MM.1S (cell line): ENCODE data around the gene CFAP46.
"Not testable (repeated sequence)": the region's sequence is repeated elsewhere in the genome, so short reads cannot be mapped to it uniquely, and the experiment has no call there.

ENCODE experiments used
- DNase-seq: peaks from one replicate; pipeline ENCODE4 v3.0.0-alpha.2; 2015
- H2AFZ ChIP-seq: fragments of 300-600 bp; sonication (generic); 2 replicates; pipeline ENCODE4 v1.6.0; 2016; ENCODE audit warnings: antibody characterized with exemption, low read length
- H3F3A ChIP-seq: fragments of 300-600 bp; sonication (generic); 2 replicates; pipeline ENCODE4 v1.6.1; 2016; ENCODE audit warnings: mild to moderate bottlenecking, antibody characterized with exemption, low read length, moderate library complexity, mixed read lengths; ENCODE audit not compliant: insufficient read depth
- H3K27ac ChIP-seq: fragments of 300-600 bp; sonication (generic); 2 replicates; pipeline ENCODE4 v1.5.1; 2016; ENCODE audit warnings: mild to moderate bottlenecking, low read length
- H3K27me3 ChIP-seq: fragments of 300-600 bp; sonication (generic); replicated peaks from 2 replicates; pipeline ENCODE4 v1.6.0; 2016; ENCODE audit warnings: low read length; ENCODE audit not compliant: insufficient read depth
- H3K36me3 ChIP-seq: fragments of 300-600 bp; sonication (generic); replicated peaks from 2 replicates; pipeline ENCODE4 v1.6.1; 2016; ENCODE audit warnings: mild to moderate bottlenecking, low read length, mixed read lengths; ENCODE audit not compliant: insufficient read depth
- H3K4me1 ChIP-seq: fragments of 300-600 bp; sonication (generic); 2 replicates; pipeline ENCODE4 v1.6.1; 2016; ENCODE audit warnings: low read length, mixed read lengths
- H3K4me2 ChIP-seq: fragments of 300-600 bp; sonication (generic); 2 replicates; pipeline ENCODE4 v1.6.0; 2016; ENCODE audit warnings: low read depth, low read length
- H3K4me3 ChIP-seq: fragments of 300-600 bp; sonication (generic); 2 replicates; pipeline ENCODE4 v1.5.1; 2016; ENCODE audit warnings: low read length, mixed read lengths
- H3K79me2 ChIP-seq: fragments of 300-600 bp; sonication (generic); 2 replicates; pipeline ENCODE4 v1.6.1; 2016; ENCODE audit warnings: mixed run types, low read length, mixed read lengths
- H3K9ac ChIP-seq: fragments of 300-600 bp; sonication (generic); 2 replicates; pipeline ENCODE4 v1.6.1; 2016; ENCODE audit warnings: low read length, mixed read lengths
- H3K9me2 ChIP-seq: fragments of 300-600 bp; sonication (generic); replicated peaks from 2 replicates; pipeline ENCODE4 v1.6.1; 2016; ENCODE audit warnings: mild to moderate bottlenecking, low read length, mixed read lengths; ENCODE audit not compliant: insufficient read depth
- H3K9me3 ChIP-seq: fragments of 300-600 bp; sonication (generic); replicated peaks from 2 replicates; pipeline ENCODE4 v1.6.1; 2016; ENCODE audit warnings: mild to moderate bottlenecking, low read length, mixed read lengths; ENCODE audit not compliant: insufficient read depth
- H4K20me1 ChIP-seq: fragments of 300-600 bp; sonication (generic); 2 replicates; pipeline ENCODE4 v1.6.1; 2016; ENCODE audit warnings: mild to moderate bottlenecking, low read length, moderate library complexity, mixed read lengths; ENCODE audit not compliant: insufficient read depth
- EZH2 ChIP-seq: fragments of 300-600 bp; sonication (generic); optimal IDR thresholded peaks from 2 replicates; pipeline ENCODE3; 2017; ENCODE audit warnings: low read depth, mild to moderate bottlenecking, antibody characterized with exemption, low read length, mixed read lengths
- EZH2phosphoT487 ChIP-seq: fragments of 300-600 bp; sonication (generic); IDR thresholded peaks from 2 replicates; pipeline ENCODE4 v1.6.1; 2018; ENCODE audit warnings: antibody characterized with exemption, low read length
- TF ChIP-seq, protein P1 (sequence below): fragments of 300-600 bp; sonication (generic); IDR thresholded peaks from 2 replicates; pipeline ENCODE4 v1.5.1; 2016; ENCODE audit warnings: antibody characterized with exemption, low read length, mixed read lengths

CFAP46 gene

GRCh38 chr10:132958883-132959558 is 16.7 kb upstream of the CFAP46 start:
- Histone ChIP-seq H3K27ac (no peak overlapping the region), H3K9me3 (no peaks in the 10 kb centered on the region), H3F3A (no peaks in the 10 kb centered on the region), H3K27me3 (peaks cover 87% of the 10 kb centered on the region), H3K36me3 (no peaks in the 10 kb centered on the region), H3K79me2 (no peaks in the 10 kb centered on the region), H3K4me2 (no peak overlapping the region), H3K9ac (no peak overlapping the region), H3K4me3 (no peak overlapping the region), H4K20me1 (no peaks in the 10 kb centered on the region), H3K9me2 (no peaks in the 10 kb centered on the region), H3K4me1 (no peaks in the 10 kb centered on the region), H2AFZ (no peak overlapping the region)
- DNase-seq, result no peak
- TF ChIP-seq, protein P1, sequence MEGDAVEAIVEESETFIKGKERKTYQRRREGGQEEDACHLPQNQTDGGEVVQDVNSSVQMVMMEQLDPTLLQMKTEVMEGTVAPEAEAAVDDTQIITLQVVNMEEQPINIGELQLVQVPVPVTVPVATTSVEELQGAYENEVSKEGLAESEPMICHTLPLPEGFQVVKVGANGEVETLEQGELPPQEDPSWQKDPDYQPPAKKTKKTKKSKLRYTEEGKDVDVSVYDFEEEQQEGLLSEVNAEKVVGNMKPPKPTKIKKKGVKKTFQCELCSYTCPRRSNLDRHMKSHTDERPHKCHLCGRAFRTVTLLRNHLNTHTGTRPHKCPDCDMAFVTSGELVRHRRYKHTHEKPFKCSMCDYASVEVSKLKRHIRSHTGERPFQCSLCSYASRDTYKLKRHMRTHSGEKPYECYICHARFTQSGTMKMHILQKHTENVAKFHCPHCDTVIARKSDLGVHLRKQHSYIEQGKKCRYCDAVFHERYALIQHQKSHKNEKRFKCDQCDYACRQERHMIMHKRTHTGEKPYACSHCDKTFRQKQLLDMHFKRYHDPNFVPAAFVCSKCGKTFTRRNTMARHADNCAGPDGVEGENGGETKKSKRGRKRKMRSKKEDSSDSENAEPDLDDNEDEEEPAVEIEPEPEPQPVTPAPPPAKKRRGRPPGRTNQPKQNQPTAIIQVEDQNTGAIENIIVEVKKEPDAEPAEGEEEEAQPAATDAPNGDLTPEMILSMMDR, result no peak
- no peak for TF ChIP-seq EZH2
- TF ChIP-seq EZH2phosphoT487, result no peak

- no peaks in the 10 kb centered on the region for H4K20me1 ChIP-seq
- H3K9ac ChIP-seq, result no peak overlapping the region
- no peak for DNase-seq
- H3K79me2 ChIP-seq, result no peaks in the 10 kb centered on the region
- no peaks in the 10 kb centered on the region for H3K4me1 ChIP-seq
- H3K4me3 ChIP-seq, result no peak overlapping the region
- no peaks in the 10 kb centered on the region for H3K36me3 ChIP-seq
- H2AFZ ChIP-seq, result no peak overlapping the region
- H3K27ac ChIP-seq, result no peak overlapping the region
- no peaks in the 10 kb centered on the region for H3F3A ChIP-seq
- H3K27me3 ChIP-seq, result peaks cover 82% of the 10 kb centered on the region
- no peak overlapping the region for H3K4me2 ChIP-seq
- H3K9me3 ChIP-seq, result no peaks in the 10 kb centered on the region
- no peaks in the 10 kb centered on the region for H3K9me2 ChIP-seq
- TF ChIP-seq, protein P1, result no peak
- TF ChIP-seq EZH2, result no peak
- TF ChIP-seq EZH2phosphoT487, result no peak
Observed at GRCh38 chr10:132957981-132958882, 15.9 kb upstream of the CFAP46 start.

- Histone ChIP-seq H4K20me1 (no peaks in the 10 kb centered on the region), H3K27ac (no peak overlapping the region), H3K4me3 (no peak overlapping the region), H3K79me2 (no peaks in the 10 kb centered on the region), H2AFZ (no peak overlapping the region), H3K9me2 (no peaks in the 10 kb centered on the region), H3F3A (no peaks in the 10 kb centered on the region), H3K4me2 (no peak overlapping the region), H3K27me3 (peaks cover 81% of the 10 kb centered on the region), H3K9ac (no peak overlapping the region), H3K4me1 (no peaks in the 10 kb centered on the region), H3K36me3 (no peaks in the 10 kb centered on the region), H3K9me3 (no peaks in the 10 kb centered on the region)
- no peak for DNase-seq
- TF ChIP-seq, protein P1, result no peak
- no peak for TF ChIP-seq EZH2phosphoT487
- TF ChIP-seq EZH2, result no peak
Observed at GRCh38 chr10:132957131-132957530, 14.8 kb upstream of the CFAP46 start.

DNA sequence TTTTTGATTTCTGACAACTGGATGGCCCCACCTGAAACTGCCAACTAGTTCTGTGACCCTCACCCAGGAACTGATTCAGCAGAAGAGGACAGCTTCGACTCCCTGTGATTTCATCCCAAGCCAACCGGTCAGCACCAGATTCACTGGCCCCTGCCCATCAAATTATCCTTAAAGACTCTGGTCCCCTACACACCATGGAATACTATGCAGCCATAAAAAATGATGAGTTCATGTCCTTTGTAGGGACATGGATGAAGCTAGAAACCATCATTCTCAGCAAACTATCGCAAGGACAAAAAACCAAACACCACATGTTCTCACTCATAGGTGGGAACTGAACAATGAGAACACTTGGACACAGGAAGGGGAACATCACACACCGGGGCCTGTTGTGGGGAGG is 13.9 kb upstream of the CFAP46 start:
- H2AFZ ChIP-seq, H3K4me3 ChIP-seq, H4K20me1 ChIP-seq, DNase-seq, H3K27ac ChIP-seq, H3F3A ChIP-seq, H3K9me2 ChIP-seq, H3K4me1 ChIP-seq, H3K36me3 ChIP-seq, H3K9ac ChIP-seq, H3K4me2 ChIP-seq, H3K9me3 ChIP-seq, H3K79me2 ChIP-seq: not testable (repeated sequence)
- H3K27me3 ChIP-seq, result peaks cover 84% of the 10 kb centered on the region
